Fibroblast of skin of right quadriceps (primary cell): ENCODE results near the gene PPP1R9B.

Experiments used
- DNase-seq: peaks from one replicate; pipeline ENCODE4 v3.0.0-alpha.2; 2013

PPP1R9B gene

DNA sequence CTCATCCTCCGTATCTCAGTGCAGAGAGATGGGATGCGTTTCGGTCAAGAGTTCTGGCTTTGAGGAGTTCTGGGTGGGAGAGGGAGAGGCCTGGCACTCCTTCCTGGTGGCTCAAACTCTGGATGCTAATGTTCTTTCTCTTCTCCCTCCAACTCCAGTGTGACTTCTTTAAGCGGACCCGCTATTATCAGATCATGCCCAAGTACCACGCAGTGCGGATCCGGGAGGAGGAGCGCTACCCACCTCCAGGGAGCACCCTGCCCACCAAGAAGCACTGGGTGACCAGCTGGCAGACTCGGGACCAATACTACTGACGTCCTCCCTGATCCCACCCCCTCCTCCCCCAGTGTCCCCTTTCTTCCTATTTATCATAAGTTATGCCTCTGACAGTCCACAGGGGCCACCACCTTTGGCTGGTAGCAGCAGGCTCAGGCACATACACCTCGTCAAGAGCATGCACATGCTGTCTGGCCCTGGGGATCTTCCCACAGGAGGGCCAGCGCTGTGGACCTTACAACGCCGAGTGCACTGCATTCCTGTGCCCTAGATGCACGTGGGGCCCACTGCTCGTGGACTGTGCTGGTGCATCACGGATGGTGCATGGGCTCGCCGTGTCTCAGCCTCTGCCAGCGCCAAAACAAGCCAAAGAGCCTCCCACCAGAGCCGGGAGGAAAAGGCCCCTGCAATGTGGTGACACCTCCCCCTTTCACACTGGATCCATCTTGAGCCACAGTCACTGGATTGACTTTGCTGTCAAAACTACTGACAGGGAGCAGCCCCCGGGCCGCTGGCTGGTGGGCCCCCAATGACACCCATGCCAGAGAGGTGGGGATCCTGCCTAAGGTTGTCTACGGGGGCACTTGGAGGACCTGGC lies 61.3 kb downstream of the PPP1R9B start:
- no peak for DNase-seq

DNA sequence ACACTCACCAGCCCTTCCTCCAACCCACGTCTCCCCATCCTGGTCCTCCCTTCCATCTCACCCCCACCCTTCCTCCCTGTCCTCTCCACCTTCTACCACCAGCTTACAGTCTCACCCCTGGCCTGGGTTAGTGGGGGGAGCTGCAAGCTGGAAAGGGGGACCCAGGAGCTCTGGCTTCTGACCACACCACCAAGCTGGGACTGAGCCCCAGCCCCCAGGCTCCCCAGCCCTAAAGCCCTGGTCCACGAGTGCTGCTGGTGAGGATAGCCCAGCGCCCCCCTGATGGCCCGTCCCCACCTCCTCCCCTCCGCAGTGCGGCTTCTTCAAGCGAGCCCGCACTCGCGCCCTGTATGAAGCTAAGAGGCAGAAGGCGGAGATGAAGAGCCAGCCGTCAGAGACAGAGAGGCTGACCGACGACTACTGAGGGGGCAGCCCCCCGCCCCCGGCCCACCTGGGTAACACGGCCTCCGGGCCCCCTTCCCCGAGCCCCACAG lies 62.5 kb downstream of the PPP1R9B start:
- DNase-seq: no peak

DNA sequence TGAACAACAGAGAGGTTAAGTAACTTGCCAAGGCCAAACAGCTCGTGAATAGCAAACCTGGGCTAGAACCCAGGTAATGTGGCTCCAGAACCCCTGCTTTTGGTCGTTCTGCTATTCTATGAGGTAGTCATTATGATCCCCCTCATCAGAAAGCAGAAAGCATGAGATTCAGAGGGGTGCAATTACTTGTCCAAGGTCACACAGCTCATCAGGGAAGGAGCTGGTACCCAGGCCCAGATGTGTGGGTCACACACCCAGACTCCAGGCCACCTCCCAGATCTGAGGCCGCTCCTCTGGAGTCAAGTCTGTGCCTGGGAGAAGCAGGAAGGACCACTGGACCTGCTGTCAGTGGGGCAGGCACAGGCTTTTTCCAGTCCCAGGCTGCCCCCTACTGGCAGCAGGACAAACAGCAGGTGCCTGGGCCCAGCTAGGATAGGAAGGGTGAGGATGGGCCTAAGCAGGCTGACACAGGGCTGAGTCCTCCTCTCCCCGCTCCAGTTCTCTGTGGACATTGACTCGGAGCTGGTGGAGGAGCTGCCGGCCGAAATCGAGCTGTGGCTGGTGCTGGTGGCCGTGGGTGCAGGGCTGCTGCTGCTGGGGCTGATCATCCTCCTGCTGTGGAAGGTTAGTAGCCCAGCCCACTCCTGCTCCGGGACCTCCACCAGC lies 63.1 kb downstream of the PPP1R9B start:
- DNase-seq: peak; percentile 70
